ENCODE results near the gene KIF6.

KIF6 gene

DNA sequence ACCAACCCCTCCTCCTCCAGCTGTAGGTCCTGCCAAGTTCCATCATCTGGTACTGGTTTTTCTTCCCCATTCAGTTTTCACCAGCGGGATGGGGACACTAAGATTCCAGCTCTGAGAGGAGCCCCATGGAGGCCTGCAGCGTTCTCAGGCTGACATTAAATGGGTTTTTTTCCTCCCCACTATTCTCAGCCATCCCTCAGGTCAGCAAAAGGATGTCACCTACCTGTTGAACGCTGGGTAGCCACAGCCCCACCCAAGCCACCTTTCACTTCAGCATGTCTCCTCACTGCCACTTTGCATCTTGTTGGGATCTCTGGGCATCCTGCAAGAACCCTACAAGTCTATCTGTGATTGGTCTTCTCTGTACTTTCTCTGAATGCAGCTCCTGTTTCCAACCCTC, 417.7 kb downstream of the KIF6 start:
- no peaks in the 10 kb centered on the region for H3K27me3 ChIP-seq (ENCODE audit: insufficient read depth, low read length)
- H3K9ac ChIP-seq (ENCODE audit: low read length) = no peak overlapping the region
- no peaks in the 10 kb centered on the region for H3F3A ChIP-seq (ENCODE audit: insufficient read depth, low read length)
- H3K4me3 ChIP-seq (ENCODE audit: low read depth, low read length, poor library complexity, severe bottlenecking) = no peak overlapping the region
- H2AFZ ChIP-seq (ENCODE audit: low read length) = no peak overlapping the region
- no peak overlapping the region for H3K27ac ChIP-seq (ENCODE audit: low read depth, low read length, poor library complexity, severe bottlenecking)
- no peaks in the 10 kb centered on the region for H3K9me2 ChIP-seq (ENCODE audit: low read depth, low read length)
- TF ChIP-seq CTCF (IDR thresholded peaks at IDR 0.05; ENCODE audit: low read length) (no peak), EZH2 (IDR thresholded peaks at IDR 0.05; ENCODE audit: borderline replicate concordance, low read length) (no peak)
- H3K79me2 ChIP-seq (ENCODE audit: insufficient read depth, low read length) = no peaks in the 10 kb centered on the region
- no peak overlapping the region for H3K4me2 ChIP-seq (ENCODE audit: low read length)
- H3K9me3 ChIP-seq (ENCODE audit: low read length) = no peaks in the 10 kb centered on the region
- peaks cover 4% of the 10 kb centered on the region for H3K4me1 ChIP-seq (ENCODE audit: insufficient read depth, low read length, severe bottlenecking)
- H4K20me1 ChIP-seq (ENCODE audit: insufficient read depth, low read length) = no peaks in the 10 kb centered on the region
- no peaks in the 10 kb centered on the region for H3K36me3 ChIP-seq (ENCODE audit: insufficient read depth, low read length)

- TF ChIP-seq CTCF (IDR thresholded peaks at IDR 0.05; ENCODE audit: low read length) = no peak
- TF ChIP-seq EZH2 (IDR thresholded peaks at IDR 0.05; ENCODE audit: borderline replicate concordance, low read length) = no peak
- Histone ChIP-seq H3K4me1 (ENCODE audit: insufficient read depth, low read length, severe bottlenecking) (peaks cover 4% of the 10 kb centered on the region), H3K79me2 (ENCODE audit: insufficient read depth, low read length) (no peaks in the 10 kb centered on the region), H2AFZ (ENCODE audit: low read length) (no peak overlapping the region), H3K9me3 (ENCODE audit: low read length) (no peaks in the 10 kb centered on the region), H4K20me1 (ENCODE audit: insufficient read depth, low read length) (no peaks in the 10 kb centered on the region), H3K4me3 (ENCODE audit: low read depth, low read length, poor library complexity, severe bottlenecking) (no peak overlapping the region), H3K27ac (ENCODE audit: low read depth, low read length, poor library complexity, severe bottlenecking) (no peak overlapping the region), H3F3A (ENCODE audit: insufficient read depth, low read length) (no peaks in the 10 kb centered on the region), H3K36me3 (ENCODE audit: insufficient read depth, low read length) (no peaks in the 10 kb centered on the region), H3K9me2 (ENCODE audit: low read depth, low read length) (no peaks in the 10 kb centered on the region), H3K9ac (ENCODE audit: low read length) (no peak overlapping the region), H3K27me3 (ENCODE audit: insufficient read depth, low read length) (no peaks in the 10 kb centered on the region), H3K4me2 (ENCODE audit: low read length) (no peak overlapping the region)
Observed at GRCh38 chr6:39304951-39305350, 420.3 kb downstream of the KIF6 start.

DNA sequence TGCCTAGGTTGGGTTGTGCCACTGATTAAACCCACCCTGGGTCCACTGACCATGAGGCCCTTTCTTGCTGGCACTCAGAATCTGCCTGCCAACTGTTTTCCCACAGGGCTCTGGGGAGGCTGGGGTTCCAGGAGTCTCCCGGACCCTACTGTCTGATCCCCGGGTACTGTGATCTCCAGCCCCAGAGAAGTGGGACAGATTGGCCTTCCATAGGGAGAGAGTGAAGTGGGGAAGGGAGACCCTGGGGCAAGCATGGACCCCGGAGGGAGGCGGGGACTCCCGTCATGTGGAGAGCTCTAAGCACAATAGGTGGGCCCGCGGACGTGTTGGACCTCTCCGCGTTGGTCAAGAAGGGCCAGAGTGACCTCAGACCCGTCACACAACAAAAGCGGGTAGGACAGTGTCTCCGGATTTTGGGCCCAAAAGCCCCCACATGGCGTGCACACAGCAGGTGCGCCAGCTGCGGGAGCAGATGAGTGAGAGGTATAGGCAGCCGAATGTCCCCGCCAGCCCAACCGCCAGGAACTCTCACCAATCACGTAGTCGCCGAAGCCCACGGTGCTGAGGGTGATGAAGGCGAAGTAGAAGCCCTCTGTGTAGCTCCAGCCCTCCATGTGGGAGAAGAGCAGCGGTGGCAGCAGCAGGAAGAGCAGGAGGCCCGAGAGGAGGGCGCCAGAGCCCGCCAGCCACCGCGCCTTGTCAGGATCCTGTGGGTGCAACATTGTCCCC, 421.6 kb downstream of the KIF6 start:
- Histone ChIP-seq H3K9me3 (ENCODE audit: low read length) (no peaks in the 10 kb centered on the region), H3K27ac (ENCODE audit: low read depth, low read length, poor library complexity, severe bottlenecking) (no peak overlapping the region), H3K4me3 (ENCODE audit: low read depth, low read length, poor library complexity, severe bottlenecking) (no peak overlapping the region), H2AFZ (ENCODE audit: low read length) (no peak overlapping the region), H3K9me2 (ENCODE audit: low read depth, low read length) (no peaks in the 10 kb centered on the region), H3K79me2 (ENCODE audit: insufficient read depth, low read length) (no peaks in the 10 kb centered on the region), H3K4me1 (ENCODE audit: insufficient read depth, low read length, severe bottlenecking) (peaks cover 4% of the 10 kb centered on the region), H3K9ac (ENCODE audit: low read length) (no peak overlapping the region), H3K36me3 (ENCODE audit: insufficient read depth, low read length) (no peaks in the 10 kb centered on the region), H3K4me2 (ENCODE audit: low read length) (no peak overlapping the region), H3K27me3 (ENCODE audit: insufficient read depth, low read length) (no peaks in the 10 kb centered on the region), H4K20me1 (ENCODE audit: insufficient read depth, low read length) (no peaks in the 10 kb centered on the region), H3F3A (ENCODE audit: insufficient read depth, low read length) (no peaks in the 10 kb centered on the region)
- no peak for TF ChIP-seq CTCF (IDR thresholded peaks at IDR 0.05; ENCODE audit: low read length)
- TF ChIP-seq EZH2 (IDR thresholded peaks at IDR 0.05; ENCODE audit: borderline replicate concordance, low read length) = no peak

Measured in OCI-LY1 (cell line).